ENCODE measurements around the gene DNAH17. TPM values are rescaled to one million over a fixed set of nuclear protein-coding genes. Genes with fewer than 3 reads are reported as not detected.

DNAH17 gene
- total RNA-seq, 1 donor from 2014 or later, result not detected

DNA sequence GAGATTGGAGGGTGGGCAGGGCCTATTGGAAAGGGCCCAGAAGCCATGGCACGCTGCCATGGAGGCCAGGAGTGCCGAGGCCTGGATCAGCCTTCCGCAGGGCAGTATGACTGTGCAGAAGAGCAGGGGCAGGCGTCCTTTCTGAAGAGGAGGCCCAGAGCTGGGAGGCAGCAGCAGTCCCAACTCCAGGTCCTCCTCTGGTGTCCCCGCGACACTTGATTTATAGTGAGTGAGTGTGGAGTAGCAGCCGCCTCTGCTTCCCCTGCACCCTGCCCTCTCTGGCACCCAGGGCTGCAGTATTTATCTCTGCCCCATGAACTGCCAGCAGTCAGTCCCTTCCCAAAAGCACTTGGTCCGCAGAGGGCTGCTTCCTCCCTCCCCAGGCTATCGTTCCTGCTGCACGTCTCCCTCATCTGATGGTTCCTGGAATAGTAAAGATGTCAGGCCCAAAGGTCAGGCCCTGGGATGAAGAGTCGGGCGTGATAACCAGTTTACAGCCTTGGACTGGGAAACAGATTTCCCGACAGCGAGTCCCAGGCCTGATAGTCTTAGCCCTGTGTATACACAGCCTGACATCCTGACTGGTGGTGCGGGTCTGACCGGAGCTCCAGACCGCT is 165.8 kb downstream of the DNAH17 start:
- no peak for DNase-seq

DNA sequence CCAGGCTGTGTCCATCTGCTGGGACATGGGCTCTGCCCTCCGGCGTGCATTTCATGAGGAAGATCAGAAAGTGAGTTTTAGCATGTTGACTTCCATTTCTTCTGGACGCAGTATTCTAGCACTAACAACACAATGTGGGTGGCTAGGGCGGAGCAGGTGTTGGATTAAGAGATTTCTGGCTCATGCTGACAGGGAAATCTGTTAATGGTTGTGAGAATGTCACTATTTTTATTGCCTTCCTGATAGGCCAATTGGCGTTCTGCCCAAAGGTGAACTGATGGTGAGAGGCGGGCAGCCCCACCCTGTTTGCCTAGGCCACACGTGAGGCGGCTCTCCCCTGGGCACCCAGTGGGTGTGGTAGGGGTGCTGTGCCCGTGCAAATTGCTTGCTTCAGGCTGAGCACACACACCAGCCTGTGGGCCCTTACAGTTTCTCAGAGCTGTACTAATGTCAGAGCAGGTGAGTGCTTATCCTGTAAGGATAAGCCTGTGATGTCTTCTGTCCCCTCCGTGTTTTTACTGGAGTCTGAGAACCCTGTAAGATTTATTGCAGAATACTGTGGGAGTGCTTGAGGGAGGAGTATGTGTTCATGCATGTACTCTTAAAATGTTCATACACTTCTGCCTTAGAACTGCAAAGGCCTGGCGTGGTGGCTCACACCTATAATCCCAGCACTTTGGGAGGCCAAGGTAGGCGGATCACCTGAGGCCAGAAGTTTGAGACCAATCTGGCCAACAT is 167.8 kb downstream of the DNAH17 start:
- no peak for DNase-seq

DNA sequence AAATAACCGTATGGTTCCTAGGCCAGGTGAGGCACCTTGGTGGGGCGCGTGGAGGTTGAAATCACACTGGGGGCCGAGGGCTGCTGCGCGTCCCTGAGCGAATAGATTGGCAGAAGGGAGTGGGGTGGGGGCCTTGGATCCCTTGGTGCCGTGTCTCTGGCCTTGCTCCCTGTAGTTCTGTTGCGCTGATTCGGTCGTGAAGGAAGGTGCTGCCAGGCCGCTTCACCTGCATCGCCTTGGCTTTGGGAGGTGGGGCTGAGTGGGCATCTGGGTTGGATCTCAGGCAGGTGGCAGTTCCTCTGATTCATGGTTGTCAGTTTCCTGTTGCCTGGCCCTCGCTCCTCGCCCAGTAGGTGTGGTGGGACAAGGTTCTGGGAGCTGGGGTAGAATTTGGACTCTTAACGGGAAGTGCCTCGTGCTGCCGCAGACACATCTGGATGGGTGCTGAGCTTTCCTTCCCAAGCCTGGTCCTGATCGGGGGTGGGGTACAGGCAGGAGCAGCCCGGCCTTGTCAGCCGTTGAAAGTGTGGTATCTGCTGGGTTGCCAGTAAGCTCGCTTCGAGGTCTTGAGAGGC is 168.6 kb downstream of the DNAH17 start:
- DNase-seq, result no peak

DNA sequence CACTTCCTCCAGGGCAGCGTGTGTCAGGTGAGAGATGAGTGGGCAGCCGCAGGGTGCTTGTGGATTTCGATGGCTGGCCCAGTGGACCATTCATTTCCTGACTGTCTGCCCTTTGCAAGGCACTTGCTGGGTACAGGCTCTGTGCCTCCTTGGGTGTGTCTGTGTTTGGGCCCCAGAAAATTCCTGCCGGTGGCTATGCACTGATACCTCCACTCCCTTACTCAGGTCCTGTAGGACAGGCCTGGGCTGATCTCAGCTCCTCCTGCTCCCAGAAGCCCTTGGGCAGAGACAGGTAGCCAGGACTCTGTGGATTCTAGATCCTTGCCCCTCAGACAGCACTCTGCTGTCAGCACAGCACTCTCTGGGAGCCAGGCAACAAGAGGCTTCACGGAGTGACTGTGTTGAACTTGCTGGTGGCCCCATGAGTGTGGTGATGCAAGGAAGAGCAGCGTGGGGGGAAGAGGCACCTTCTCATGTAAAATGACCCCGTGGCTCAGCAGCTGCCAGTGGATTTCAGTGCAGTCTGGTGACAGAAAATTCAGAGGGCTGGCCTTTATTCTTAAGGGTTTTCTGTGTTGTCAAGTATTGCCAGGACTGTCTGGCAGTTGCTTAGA is 169.7 kb downstream of the DNAH17 start:
- DNase-seq, result peak; percentile 75

DNA sequence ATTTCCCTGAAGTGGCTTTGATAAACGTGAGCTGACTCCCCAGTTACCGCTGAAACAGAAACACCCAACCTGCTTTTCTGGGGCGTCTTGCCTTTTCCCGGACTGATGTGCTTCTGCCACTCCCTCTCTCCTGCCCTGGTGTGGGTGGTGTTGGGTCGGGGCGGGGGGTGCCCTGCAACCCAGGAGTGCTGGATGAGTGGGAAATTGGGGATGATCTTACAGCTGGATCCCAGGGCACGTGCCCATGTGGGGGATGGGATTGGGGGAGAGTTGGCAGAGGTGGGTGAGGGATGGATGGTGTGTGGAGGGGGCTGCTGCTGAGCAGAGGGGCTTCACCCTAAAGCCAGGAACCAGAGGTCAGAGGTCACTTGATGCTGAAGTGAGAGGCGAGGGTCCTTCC is 170.3 kb downstream of the DNAH17 start:
- DNase-seq, result no peak

DNA sequence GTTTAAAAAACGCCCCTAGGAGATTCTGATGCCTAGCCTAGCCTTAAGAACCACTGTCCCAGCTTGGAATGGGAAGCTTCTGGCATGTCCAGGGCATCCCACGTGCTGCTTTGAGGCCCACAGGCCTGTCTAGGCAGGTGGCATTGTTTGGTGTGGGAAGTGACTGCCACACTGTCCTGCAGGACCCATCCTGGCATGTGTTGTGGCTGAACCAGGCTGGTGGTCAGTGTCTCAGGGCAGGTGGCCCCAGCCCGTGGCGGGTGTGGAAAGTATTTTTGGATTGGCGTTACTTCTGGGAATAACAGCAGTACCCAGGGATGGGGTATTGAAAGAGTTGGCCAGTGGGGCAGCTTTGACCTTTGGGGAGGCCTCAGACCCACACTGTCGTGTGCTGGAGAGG is 170.8 kb downstream of the DNAH17 start:
- no peak for DNase-seq

DNA sequence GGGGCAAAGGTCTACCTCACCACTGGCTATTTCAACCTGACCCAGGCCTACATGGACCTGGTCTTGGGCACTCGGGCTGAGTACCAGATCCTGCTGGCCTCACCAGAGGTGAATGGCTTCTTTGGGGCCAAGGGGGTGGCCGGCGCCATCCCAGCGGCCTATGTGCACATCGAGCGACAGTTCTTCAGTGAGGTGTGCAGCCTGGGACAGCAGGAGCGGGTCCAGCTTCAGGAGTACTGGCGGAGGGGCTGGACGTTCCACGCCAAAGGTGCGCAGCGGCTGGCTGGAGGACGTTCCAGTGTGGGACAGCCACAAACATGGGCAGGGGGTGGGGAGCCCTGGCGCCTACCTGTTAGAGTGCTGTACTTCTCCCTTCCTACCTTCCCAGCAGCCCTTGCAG is 173.4 kb downstream of the DNAH17 start:
- no peak for DNase-seq

DNA sequence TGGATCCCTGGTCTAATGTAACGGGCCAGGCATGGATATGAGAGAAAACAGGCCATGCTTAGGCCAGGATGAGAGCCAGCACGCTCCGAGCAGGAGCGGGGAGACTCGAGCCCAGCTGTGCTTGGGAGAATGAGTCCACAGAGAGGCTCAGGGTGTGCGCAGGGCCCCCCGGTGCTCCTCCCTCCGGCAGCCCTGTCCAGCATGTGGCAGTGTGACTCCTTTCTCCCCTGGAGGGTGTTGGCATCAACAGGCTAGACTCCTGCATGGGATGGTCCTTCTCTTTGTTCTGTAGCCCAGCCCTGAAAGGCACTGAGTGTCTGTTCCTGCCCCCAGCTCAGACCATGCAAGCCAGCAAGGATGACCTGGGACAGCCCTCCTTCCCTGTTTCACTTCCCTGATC is 175.3 kb downstream of the DNAH17 start:
- DNase-seq, result no peak

DNA sequence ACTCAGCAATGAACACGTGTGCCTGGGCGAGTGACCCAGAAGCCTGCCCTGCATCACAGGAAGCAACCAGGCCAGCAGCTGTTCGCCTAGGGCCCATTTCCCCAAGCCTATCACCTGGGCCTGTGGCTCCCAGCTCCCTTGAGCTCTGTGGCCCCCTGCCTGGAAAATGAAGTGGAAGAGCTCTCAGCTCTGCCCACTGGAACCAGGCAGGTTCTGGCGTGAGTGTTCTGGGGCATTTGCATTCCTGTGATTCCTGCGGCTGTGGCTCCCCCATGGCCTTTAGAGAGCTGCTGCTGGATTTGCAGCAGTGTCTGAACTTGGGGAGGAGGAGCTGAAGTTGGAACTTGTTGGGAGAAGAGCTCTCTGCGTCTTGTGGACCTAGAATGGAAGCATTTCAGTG is 175.9 kb downstream of the DNAH17 start:
- no peak for DNase-seq

DNA sequence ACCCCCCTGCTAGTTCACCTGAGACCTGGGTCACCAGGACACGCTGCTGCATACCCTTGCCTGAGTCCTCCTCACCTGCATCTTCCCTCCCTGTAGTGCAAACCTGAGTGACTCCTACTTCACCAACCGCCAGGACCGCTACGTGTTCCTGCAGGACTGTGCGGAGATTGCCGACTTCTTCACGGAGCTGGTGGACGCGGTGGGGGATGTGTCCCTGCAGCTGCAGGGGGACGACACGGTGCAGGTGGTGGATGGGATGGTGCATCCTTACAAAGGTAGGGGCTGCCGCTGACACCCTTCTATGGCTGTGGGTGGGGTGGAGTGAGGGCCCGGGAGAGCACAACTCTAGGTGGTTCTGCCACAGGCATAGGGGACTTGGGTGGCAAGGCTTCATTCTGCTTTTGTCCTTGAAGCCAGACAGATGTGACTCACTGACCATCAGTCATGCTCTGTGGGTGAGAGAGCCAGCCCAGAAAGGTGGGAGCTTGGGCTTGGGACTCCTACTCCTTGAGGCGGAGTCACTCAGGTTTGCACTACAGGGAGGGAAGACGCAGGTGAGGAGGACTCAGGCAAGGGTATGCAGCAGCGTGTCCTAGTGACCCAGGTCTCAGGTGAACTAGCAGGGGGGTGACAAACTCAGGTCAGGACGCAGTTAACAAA is 176.5 kb downstream of the DNAH17 start:
- DNase-seq, result no peak

DNA sequence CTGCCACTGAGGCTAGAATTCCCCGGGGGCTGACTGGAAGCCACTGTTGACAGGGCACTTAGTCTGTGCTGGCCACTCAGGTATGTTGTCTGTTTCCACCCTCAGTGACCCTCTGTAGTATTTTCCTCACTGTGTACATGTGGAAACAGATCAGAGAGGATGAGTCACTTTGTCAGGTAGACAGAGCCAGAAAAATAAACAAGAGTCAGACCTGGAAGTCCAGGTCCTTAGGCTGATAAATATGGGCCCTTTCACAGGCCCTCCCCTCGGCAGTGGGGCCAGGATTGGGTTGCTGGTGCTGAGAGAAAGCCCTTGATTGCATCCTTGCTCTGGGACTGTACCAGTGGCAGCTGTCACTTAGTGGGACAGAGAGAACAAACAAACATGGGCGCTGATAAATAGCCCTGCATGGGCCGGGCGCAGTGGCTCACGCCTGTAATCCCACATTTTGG is 177.5 kb downstream of the DNAH17 start:
- no peak for DNase-seq

DNA sequence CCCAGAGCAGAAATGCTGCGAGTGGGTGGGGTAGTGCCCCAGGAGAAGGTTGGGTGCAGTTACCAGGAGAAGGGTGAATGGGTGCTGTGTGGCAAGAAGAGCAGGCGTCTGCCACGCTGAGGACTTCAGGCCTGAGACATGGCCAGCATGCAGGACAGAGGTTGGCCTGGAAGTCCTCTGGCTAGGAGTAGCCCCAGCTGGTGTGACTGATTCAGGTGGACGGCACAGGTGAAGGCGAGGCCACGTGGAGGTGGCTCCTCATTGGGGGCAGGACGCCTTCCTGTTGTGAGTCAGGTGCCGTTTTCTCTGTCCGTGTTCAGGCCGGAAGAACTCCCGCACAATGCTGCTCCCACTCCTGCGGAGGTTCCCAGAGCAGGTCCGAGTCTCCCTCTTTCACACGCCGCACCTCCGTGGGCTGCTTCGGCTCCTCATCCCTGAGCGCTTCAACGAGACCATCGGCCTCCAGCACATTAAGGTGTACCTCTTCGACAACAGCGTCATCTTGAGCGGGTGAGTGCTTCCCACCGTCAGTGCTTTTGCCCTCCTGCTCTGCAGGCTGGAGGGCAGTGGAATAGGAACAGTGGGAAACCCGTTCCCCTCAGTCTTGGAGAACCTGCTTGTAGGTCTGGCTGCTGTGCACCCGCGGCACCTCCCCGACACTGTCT is 178.0 kb downstream of the DNAH17 start:
- no peak for DNase-seq

DNA sequence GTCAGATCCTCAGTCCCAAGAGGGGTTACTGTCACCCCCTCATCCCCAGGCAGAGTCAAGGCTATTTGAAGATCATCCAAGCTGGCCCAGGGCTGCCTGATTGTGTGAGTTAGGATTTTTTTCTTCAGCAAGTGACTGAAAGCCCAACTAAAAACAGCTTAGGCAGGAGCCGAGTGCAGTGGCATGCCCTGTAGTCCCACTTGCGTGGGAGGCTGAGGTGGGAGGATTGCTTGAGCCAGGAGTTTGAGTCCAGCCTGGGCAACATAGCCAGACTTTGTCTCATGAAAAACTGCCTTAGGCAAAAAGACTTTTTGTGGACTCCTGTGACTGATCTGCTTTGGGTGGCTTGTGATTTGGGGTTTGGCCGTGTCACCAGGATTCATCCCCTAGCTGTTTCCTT is 178.8 kb downstream of the DNAH17 start:
- DNase-seq, result no peak

DNA sequence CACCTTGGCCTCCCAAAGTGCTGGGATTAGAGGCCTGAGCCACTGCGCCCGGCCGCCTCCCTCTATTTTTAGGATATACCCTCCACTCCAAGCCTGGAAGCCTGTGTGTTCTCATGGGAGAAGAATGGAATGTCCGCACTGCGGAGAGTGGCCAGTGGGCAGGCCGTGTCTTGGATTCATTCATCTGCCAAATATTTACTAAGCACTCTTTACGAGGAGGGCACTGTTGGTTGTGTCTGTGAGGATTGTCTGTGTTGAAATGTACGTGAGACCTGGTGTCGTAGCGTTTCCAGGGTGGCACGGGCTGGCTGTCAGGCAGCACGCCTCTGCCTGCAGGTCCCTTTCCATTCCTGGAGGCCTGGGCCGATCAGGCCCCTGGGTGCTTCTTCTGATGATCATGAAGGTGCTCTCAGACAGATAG is 179.5 kb downstream of the DNAH17 start:
- peak; percentile 68 for DNase-seq

DNA sequence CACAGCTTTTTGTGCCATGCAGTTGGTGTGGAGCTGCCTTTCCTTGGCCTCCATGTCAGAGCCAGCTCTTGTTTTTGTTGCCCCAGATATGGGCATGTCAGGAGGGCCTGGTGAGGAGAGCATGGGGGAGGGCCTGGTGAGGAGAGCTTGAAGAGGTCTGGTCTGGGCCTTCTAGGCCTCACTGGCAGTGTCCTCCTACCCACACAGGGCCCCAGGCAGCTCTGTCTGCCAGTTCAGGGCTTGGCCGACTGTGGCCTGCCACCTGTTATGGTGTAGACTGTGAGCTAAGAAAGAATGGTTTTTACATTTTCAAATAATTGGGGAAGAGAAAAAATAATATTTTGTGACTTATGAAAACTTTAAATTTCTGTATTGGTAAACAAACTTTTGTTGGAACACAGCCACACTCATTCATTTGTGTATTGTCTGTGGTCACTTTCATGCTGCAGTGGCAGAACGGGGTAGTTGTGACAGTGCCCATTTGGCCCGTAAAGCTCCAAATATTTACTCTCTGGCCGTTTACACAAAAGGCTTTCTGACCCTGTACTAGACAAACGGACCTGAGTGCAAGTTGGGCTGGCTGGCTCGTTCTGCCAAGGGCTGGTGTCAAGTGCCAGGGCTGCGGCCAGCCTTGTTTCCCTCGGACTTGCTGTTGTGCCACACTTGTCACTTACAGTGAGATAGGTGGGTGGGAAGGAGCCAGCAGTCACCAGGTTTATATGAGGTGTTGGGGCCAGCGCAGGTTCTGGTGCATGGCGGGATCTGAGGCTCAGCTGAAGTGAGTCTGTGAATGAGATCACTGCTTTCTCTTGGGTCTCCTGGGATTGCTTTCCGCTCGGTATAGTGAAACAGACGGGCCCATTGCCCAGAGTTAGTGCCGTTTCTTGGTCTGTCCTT is 180.5 kb downstream of the DNAH17 start:
- peak; percentile 53 for DNase-seq

DNA sequence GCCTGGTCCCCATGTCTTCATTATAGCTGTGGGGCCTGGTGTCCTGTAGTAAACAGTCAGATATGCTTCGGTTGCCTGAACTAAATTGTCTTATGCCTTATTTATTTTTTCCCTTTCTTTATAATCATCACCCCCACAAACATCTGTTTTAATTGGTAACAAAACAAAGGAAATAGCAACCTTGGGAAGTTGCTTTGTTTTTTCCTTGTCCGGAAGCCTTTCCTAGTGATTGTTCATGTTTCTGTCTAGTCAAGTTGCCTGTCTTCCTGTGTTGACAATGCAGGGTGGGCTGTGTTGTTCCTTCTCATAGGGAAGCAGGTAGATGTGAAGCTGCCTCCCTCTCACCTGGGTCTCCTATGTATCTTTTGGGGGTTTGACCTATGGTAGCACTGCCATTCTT is 182.0 kb downstream of the DNAH17 start:
- DNase-seq, result no peak

DNA sequence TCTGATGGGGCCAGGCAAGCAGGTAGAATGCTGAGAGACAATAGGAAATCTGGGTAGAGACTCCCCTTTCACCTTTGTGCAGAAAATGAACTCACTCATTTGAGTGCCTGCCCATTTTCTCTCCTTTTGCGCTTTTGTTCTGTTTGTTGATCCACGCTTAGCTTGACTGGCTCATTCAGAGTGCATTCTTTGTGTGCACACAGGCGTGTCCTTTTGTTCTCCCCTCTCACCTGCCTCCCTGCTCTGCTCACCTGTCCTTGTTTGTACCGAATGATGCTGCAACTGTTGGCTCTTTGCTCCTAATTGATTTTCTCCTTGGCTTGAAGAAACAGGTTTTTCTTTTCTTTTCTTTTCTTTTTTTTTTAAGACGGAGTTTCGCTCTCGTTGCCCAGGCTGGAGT is 183.0 kb downstream of the DNAH17 start:
- DNase-seq, result peak; percentile 32

DNA sequence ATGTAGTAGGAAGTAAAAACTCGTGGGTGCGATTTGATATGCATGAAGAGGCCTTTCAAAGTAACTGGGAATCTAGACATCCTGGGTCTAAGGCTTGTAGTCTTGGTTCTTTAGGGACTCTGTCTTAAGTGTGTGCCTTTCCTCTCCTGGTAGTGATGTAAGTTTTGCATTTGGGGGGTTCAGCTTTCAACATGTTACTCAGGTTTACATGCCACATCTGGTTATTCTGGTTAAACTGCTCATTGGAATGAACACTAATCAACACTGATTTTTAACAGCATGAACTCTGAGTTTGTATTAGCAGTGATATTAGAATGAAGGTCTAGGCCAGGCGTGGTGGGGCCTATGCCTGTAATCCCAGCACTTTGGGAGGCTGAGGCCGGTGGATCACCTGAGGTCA is 183.6 kb downstream of the DNAH17 start:
- peak; percentile 18 for DNase-seq

DNA sequence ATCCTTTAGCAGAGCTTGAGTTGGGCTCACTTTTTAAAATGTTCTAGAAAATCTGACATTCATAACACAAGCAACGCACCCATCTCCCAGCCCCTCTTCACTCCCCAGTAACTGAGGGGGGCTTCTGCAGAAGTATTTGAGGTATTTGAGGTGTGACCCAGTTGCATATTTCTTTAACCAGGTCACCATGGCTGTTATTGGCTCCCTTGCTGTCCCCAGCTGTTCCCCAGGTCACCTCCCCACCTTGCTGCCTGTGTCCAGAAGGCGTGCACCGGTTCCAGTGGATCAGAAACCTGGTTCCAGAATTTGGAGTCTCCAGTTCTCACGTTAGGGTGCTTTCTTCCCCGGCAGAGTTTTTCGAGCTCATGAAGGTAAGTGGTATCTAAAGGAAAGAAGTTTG is 184.9 kb downstream of the DNAH17 start:
- no peak for DNase-seq

DNA sequence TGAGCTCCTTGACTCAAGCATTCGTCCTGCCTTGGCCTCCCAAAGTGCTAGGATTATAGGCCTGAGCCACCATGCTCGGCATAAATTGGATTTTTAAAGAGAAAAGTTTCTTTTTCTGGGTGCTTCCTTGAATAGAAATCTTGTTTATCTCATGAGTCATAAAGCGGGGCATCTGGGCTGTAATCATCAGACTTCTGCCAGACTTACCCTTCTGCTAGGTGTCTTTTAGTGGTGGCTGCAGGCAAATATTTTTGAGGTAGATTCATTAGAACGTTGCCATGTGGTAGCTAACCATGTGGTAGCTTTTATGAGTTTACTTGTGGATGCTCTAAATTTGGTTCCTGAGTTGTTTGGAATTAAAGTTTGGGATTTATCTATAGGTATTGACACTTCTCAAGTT is 185.4 kb downstream of the DNAH17 start:
- no peak for DNase-seq

DNA sequence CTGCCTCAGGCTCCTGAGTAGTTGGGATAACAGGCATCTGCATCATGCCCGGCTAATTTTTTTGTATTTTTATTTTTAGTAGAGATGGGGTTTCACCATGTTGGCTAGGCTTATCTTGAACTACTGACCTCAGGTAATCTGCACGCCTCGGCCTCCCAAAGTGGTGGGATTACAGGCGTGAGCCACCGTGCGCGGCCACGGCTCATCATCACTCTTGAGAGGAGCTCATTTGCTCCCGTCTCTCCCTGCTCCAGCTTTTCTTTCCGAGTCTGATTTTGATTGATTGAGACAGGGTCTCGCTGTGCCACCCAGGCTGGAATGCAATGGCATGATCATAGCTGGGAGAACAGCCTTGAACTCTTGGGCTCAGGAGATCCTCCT is 186.2 kb downstream of the DNAH17 start:
- no peak for DNase-seq

Data from tongue (tissue), 2 donors.